Mesenchymal stem cell (in vitro differentiated cells and primary cell): ENCODE data around the gene THRAP3.

Experiments used
- DNase-seq: peaks from one replicate; pipeline ENCODE4 v3.0.0-alpha.2; 2013
- H2AFZ ChIP-seq: one replicate; pipeline ENCODE4 v1.6.1; 2013; ENCODE audit warnings: low read depth, mild to moderate bottlenecking, control low read depth, inconsistent platforms, low read length, moderate library complexity
- H2AK5ac ChIP-seq: 2 replicates; pipeline ENCODE4 v1.6.1; 2013; ENCODE audit warnings: low read length, moderate library complexity, mild to moderate bottlenecking, inconsistent platforms; ENCODE audit not compliant: severe bottlenecking
- H2BK120ac ChIP-seq: one replicate; pipeline ENCODE4 v1.6.1; 2013; ENCODE audit warnings: low read depth, mild to moderate bottlenecking, inconsistent platforms, low read length, moderate library complexity
- H2BK12ac ChIP-seq, 2 experiments: one replicate each; pipeline ENCODE4 v1.6.1; 2013; ENCODE audit warnings: inconsistent platforms in 2 of 2, low read length in 2 of 2, mild to moderate bottlenecking in 2 of 2, moderate library complexity in 2 of 2, control low read depth in 1 of 2
- H2BK15ac ChIP-seq: one replicate; pipeline ENCODE4 v1.6.1; 2013; ENCODE audit warnings: mild to moderate bottlenecking, low read depth, inconsistent platforms; ENCODE audit not compliant: poor library complexity, severe bottlenecking
- H2BK5ac ChIP-seq: 2 replicates; pipeline ENCODE4 v1.6.1; 2013; ENCODE audit warnings: low read depth, mild to moderate bottlenecking, low read length, control low read depth, inconsistent platforms; ENCODE audit not compliant: poor library complexity, severe bottlenecking
- H3K14ac ChIP-seq, 2 experiments: one replicate each; pipeline ENCODE4 v1.6.1; 2013; ENCODE audit warnings: inconsistent platforms in 2 of 2, low read length in 2 of 2, control low read depth in 1 of 2, mild to moderate bottlenecking in 1 of 2, moderate library complexity in 1 of 2
- H3K18ac ChIP-seq, 2 experiments: one replicate each; pipeline ENCODE4 v1.6.1; 2013; ENCODE audit warnings: inconsistent platforms in 2 of 2, low read length in 2 of 2, control low read depth in 1 of 2, low read depth in 1 of 2, mild to moderate bottlenecking in 1 of 2
- H3K23ac ChIP-seq, 2 experiments: one replicate each; pipeline ENCODE4 v1.6.1; 2013; ENCODE audit warnings: inconsistent platforms in 2 of 2, low read length in 2 of 2, mild to moderate bottlenecking in 2 of 2, moderate library complexity in 2 of 2, control low read depth in 1 of 2
- H3K27ac ChIP-seq: 2 replicates; pipeline ENCODE4 v1.5.1; 2013; ENCODE audit warnings: mild to moderate bottlenecking, moderate library complexity, low read length, control low read depth, inconsistent platforms; ENCODE audit not compliant: poor library complexity, severe bottlenecking
- H3K27me3 ChIP-seq, 2 experiments: 2 replicates each; pipeline versions ENCODE4 v1.6.1 to v1.7.0; 2013; ENCODE audit warnings: low read length in 2 of 2, mild to moderate bottlenecking in 2 of 2, moderate library complexity in 2 of 2, control low read depth in 1 of 2, inconsistent platforms in 1 of 2; ENCODE audit not compliant: control insufficient read depth in 1 of 2, insufficient read depth in 1 of 2
- H3K36me3 ChIP-seq, 2 experiments: 2 replicates each; pipeline versions ENCODE4 v1.6.1 to v1.7.0; 2013; ENCODE audit warnings: low read length in 2 of 2, control low read depth in 1 of 2, inconsistent platforms in 1 of 2, low read depth in 1 of 2, mild to moderate bottlenecking in 1 of 2; ENCODE audit not compliant: insufficient read depth in 2 of 2, control insufficient read depth in 1 of 2
- H3K4ac ChIP-seq, 2 experiments: one replicate each; pipeline ENCODE4 v1.6.1; 2013; ENCODE audit warnings: inconsistent platforms in 2 of 2, low read length in 2 of 2, mild to moderate bottlenecking in 2 of 2, moderate library complexity in 2 of 2, control low read depth in 1 of 2, low read depth in 1 of 2
- H3K4me1 ChIP-seq: 2 replicates; pipeline ENCODE4 v1.6.1; 2013; ENCODE audit warnings: low read depth, low read length, control low read depth; ENCODE audit not compliant: control insufficient read depth, insufficient read depth
- H3K4me2 ChIP-seq: 2 replicates; pipeline ENCODE4 v1.6.1; 2013; ENCODE audit warnings: low read length, mild to moderate bottlenecking, inconsistent platforms; ENCODE audit not compliant: poor library complexity, severe bottlenecking
- H3K4me3 ChIP-seq, 2 experiments: 2 replicates each; pipeline versions ENCODE4 v1.5.1 to v1.7.0; 2013; ENCODE audit warnings: low read length in 2 of 2, mild to moderate bottlenecking in 2 of 2, control low read depth in 1 of 2, low read depth in 1 of 2; ENCODE audit not compliant: insufficient read depth in 1 of 2
- H3K79me1 ChIP-seq: replicated peaks from 2 replicates; pipeline ENCODE4 v1.6.1; 2013; ENCODE audit warnings: mild to moderate bottlenecking, control low read depth, low read length, inconsistent platforms; ENCODE audit not compliant: poor library complexity, severe bottlenecking
- H3K9ac ChIP-seq: 2 replicates; pipeline ENCODE4 v1.7.0; 2013; ENCODE audit warnings: mild to moderate bottlenecking, low read length, moderate library complexity
- H3K9me3 ChIP-seq: 2 replicates; pipeline ENCODE4 v1.7.0; 2013; ENCODE audit warnings: mild to moderate bottlenecking, low read length; ENCODE audit not compliant: control insufficient read depth
- H4K8ac ChIP-seq: one replicate; pipeline ENCODE4 v1.6.1; 2013; ENCODE audit warnings: inconsistent platforms, mild to moderate bottlenecking, low read length, moderate library complexity
- H4K91ac ChIP-seq: one replicate; pipeline ENCODE4 v1.6.1; 2013; ENCODE audit warnings: mild to moderate bottlenecking, low read length, inconsistent platforms
- WGBS: methylation state at CpG from one replicate; pipeline ENCODE4 v1.1.7; 2013; ENCODE audit warnings: mixed read lengths; 5-methylcytosine and 5-hydroxymethylcytosine counted together

The THRAP3 gene

GRCh38 chr1:36322786-36323635 is 98.8 kb downstream of the THRAP3 start:
- Histone ChIP-seq H3K23ac (peak overlapping the region in 1 of 2 experiments; percentile 56), H3K27ac (peak overlapping the region; percentile 91), H2BK120ac (peak overlapping the region; percentile 96), H3K18ac (peak overlapping the region; percentile 38 to 98), H2BK5ac (peak overlapping the region; percentile 93), H3K36me3 (peaks cover 4 to 26% of the 10 kb centered on the region in 2 experiments), H2AFZ (no peak overlapping the region), H3K4me2 (peak overlapping the region; percentile 64), H4K91ac (peak overlapping the region; percentile 10), H3K4me3 (peak overlapping the region; percentile 79 to 87), H3K9me3 (no peaks in the 10 kb centered on the region), H2AK5ac (peak overlapping the region; percentile 50), H3K14ac (peak overlapping the region; percentile 59 to 97), H2BK15ac (peak overlapping the region; percentile 83), H2BK12ac (peak overlapping the region; percentile 69 to 80), H3K4ac (peak overlapping the region; percentile 83 to 99), H3K79me1 (peaks cover 16% of the 10 kb centered on the region), H3K27me3 (no peaks in the 10 kb centered on the region), H3K9ac (peak overlapping the region; percentile 93), H3K4me1 (peaks cover 48% of the 10 kb centered on the region), H4K8ac (peak overlapping the region; percentile 87)
- peak; percentile 80 for DNase-seq
- under 1% methylated on average over 50 of the region's 83 CpGs for WGBS

- H3K9me3 ChIP-seq = no peaks in the 10 kb centered on the region
- no peaks in the 10 kb centered on the region for H3K27me3 ChIP-seq
- peak within 1 kb of the TSS; percentile 94 to 99 for H3K4ac ChIP-seq
- H3K4me3 ChIP-seq = peak within 1 kb of the TSS; percentile 79 to 87
- H3K4me2 ChIP-seq = peak within 1 kb of the TSS; percentile 75
- peak within 1 kb of the TSS; percentile 86 to 89 for H2BK12ac ChIP-seq
- peak within 1 kb of the TSS; percentile 33 for H2AFZ ChIP-seq
- under 1% methylated on average over 24 of the region's 36 CpGs for WGBS
- H3K79me1 ChIP-seq = peaks cover 16% of the 10 kb centered on the region
- H2BK15ac ChIP-seq = peak within 1 kb of the TSS; percentile 83
- H3K36me3 ChIP-seq = peaks cover 4 to 26% of the 10 kb centered on the region in 2 experiments
- peak within 1 kb of the TSS; percentile 59 to 97 for H3K14ac ChIP-seq
- H2BK5ac ChIP-seq = peak within 1 kb of the TSS; percentile 96
- peak within 1 kb of the TSS; percentile 96 for H2BK120ac ChIP-seq
- peak within 1 kb of the TSS; percentile 84 for H4K91ac ChIP-seq
- H3K23ac ChIP-seq = peak within 1 kb of the TSS in 1 of 2 experiments; percentile 56
- DNase-seq = peak; percentile 92
- peak within 1 kb of the TSS; percentile 94 to 98 for H3K18ac ChIP-seq
- peak within 1 kb of the TSS; percentile 82 for H2AK5ac ChIP-seq
- peak within 1 kb of the TSS; percentile 92 for H4K8ac ChIP-seq
- peaks cover 49% of the 10 kb centered on the region for H3K4me1 ChIP-seq
- peak within 1 kb of the TSS; percentile 93 for H3K9ac ChIP-seq
- peak within 1 kb of the TSS; percentile 99 for H3K27ac ChIP-seq
These were observed 99.6 kb downstream of the THRAP3 start, which contains the start of gene EVA1B for GRCh38 chr1:36323636-36324352. Gene EVA1B (minus strand): TSS chr1:36323645. CDS start chr1:36323037, 608 bp downstream.

GRCh38 chr1:36324353-36324703 is 100.1 kb downstream of the THRAP3 start:
- Histone ChIP-seq H2BK5ac (peak overlapping the region; percentile 66), H3K27ac (peak overlapping the region; percentile 99), H3K4me3 (peak overlapping the region in 1 of 2 experiments; percentile 76), H2BK12ac (peak overlapping the region; percentile 86 to 89), H4K8ac (peak overlapping the region; percentile 92), H3K27me3 (no peaks in the 10 kb centered on the region), H4K91ac (peak overlapping the region; percentile 84), H3K36me3 (peaks cover 4 to 22% of the 10 kb centered on the region in 2 experiments), H2AFZ (peak overlapping the region; percentile 33), H3K14ac (peak overlapping the region in 1 of 2 experiments; percentile 30), H3K23ac (no peak overlapping the region), H3K9ac (peak overlapping the region; percentile 84), H3K18ac (peak overlapping the region; percentile 92 to 94), H3K4ac (peak overlapping the region; percentile 92 to 94), H3K79me1 (peaks cover 13% of the 10 kb centered on the region), H3K9me3 (no peaks in the 10 kb centered on the region), H3K4me1 (peaks cover 50% of the 10 kb centered on the region), H3K4me2 (peak overlapping the region; percentile 75), H2BK15ac (peak overlapping the region; percentile 65), H2AK5ac (peak overlapping the region; percentile 82), H2BK120ac (peak overlapping the region; percentile 80)
- no peak for DNase-seq
- 31% methylated on average over 7 of the region's 9 CpGs for WGBS
